Stomach (tissue), 9 donors: ENCODE measurements around the gene NHS. TPM values are rescaled to one million over a fixed set of nuclear protein-coding genes. Genes with fewer than 3 reads are reported as not detected.

Experiments
- DNase-seq, 2 donors: peaks; one replicate each; pipeline versions ENCODE4 v3.0.0 to v3.0.0-alpha.2; 2013 to 2019
- H3K27ac ChIP-seq, 5 donors: fragments of 200-600 bp in 4 of 5; sonication (generic) in 4 of 5; one replicate each; pipeline ENCODE4 v1.5.1; 2013 to 2019; ENCODE audit warnings: mild to moderate bottlenecking in 1 of 5, moderate library complexity in 1 of 5
- H3K27me3 ChIP-seq, 3 donors: fragments of 200-600 bp; sonication (generic); one replicate each; pipeline ENCODE4 v1.5.1; 2017 to 2019; ENCODE audit warnings: mixed run types in 1 of 3
- H3K36me3 ChIP-seq, 4 donors: fragments of 200-600 bp; sonication (generic); 1 replicate in 3 of 4; 2 replicates in 1 of 4; pipeline ENCODE4 v1.5.1; 2016 to 2019
- H3K4me1 ChIP-seq, 4 donors: fragments of 200-600 bp; sonication (generic); one replicate each; pipeline ENCODE4 v1.5.1; 2016 to 2019
- H3K4me3 ChIP-seq, 4 donors: fragments of 200-600 bp; sonication (generic) in 3 of 4; one replicate each; pipeline ENCODE4 v1.5.1; 2016 to 2019; ENCODE audit warnings: mild to moderate bottlenecking in 1 of 4
- H3K9me3 ChIP-seq, 4 donors: fragments of 200-600 bp; sonication (generic); one replicate each; pipeline ENCODE4 v1.5.1; 2016 to 2019
- CTCF ChIP-seq, 7 experiments: fragments of 450-650 bp in 4 of 7; fragments of 200-600 bp in 3 of 7; sonication (generic) in 3 of 7; IDR thresholded peaks; one replicate each; pipeline ENCODE4 v1.5.1; 2016 to 2019; ENCODE audit warnings: antibody characterized with exemption in 7 of 7, control low read depth in 2 of 7, mild to moderate bottlenecking in 1 of 7
- EP300 ChIP-seq: sonication (generic); formaldehyde crosslinking; IDR thresholded peaks from one replicate; pipeline ENCODE4 v1.6.1; 2017; ENCODE audit warnings: antibody characterized with exemption
- POLR2A ChIP-seq, 4 donors: fragments of 450-650 bp; IDR thresholded peaks; one replicate each; pipeline ENCODE4 v1.6.1; 2016; ENCODE audit warnings: antibody characterized with exemption in 4 of 4, control low read depth in 2 of 4, mild to moderate bottlenecking in 1 of 4, moderate library complexity in 1 of 4
- POLR2AphosphoS5 ChIP-seq, 3 donors: sonication (generic); formaldehyde crosslinking; IDR thresholded peaks; one replicate each; pipeline ENCODE4 v1.6.1; 2016; ENCODE audit warnings: antibody characterized with exemption in 3 of 3
- WGBS, 5 donors: extraction: QIAGEN DNeasy Blood & Tissue Kit in 3 of 5; methylation state at CpG; one replicate each; pipeline versions ENCODE4 v1.1.5 to v1.1.7; 2013 to 2018; 5-methylcytosine and 5-hydroxymethylcytosine counted together
- intact Hi-C: fragments of 100-400 bp; cut with DNase I; formaldehyde crosslinking; loops from one replicate; pipeline ENCODE4 v1.15.1; 2023; ENCODE audit warnings: low total_unique reads
- polyA plus RNA-seq, 3 donors: library from polyadenylated mRNA; stranded (reverse); fragments of 200-250 nt; gene quantifications; one replicate each; pipeline ENCODE4 v1.2.3, GENCODE V29; 2013
- total RNA-seq, 5 donors: library from RNA; depleted of rRNA; stranded (reverse); fragments of >200 nt; gene quantifications; one replicate each; pipeline versions ENCODE4 v1.1.0 to v1.2.3, GENCODE V29; 2014 to 2016
- donor health status: healthy with polysubstance abuse.
- donor health status: Bipolar disorder and iron deficiency.
- donor health status: healthy.

NHS gene
- total and polyA plus RNA-seq, 8 donors, result 1.00 to 7.5 (median 4.3) TPM

DNA sequence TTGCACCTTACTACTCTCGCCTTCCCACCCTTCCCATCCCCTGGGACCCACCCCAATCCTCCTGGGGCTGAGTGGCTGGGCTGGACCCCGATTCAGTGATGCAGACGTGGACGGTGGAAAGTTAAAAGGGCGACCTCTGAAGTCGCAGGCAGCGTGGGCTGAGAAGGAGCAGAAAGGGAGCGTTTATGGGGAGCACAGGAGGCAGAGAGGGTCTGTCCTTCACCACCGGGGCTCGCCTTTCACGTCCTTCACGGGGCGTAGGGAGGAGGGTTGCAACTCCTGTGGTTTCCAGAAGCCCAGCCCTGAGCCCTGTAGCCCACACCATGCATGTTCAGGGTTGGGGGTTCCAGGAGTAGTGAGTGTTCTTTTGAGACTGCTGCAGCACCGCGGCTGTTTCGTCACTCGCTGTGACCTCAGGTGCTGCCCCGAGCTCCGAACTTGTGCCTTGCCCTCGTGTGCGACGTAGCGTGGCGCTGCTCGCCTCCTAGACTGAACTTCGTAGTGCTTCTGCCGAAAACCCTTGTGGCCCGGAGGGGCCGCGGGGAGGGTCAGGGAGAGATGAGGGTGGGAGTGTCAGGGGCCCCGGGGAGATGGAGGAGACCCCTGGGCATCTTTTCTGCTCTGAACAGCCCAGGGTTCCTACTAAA lies 1.6 kb downstream of the NHS start:
- Histone ChIP-seq H3K4me3 (peak overlapping the region; percentile 52 to 70 (median 60)), H3K36me3 (no peaks in the 10 kb centered on the region), H3K4me1 (no peaks in the 10 kb centered on the region), H3K27ac (peak overlapping the region in 4 of 5 donors; percentile 10 to 79 (median 60)), H3K27me3 (peaks cover 5 to 22% (median 6%) of the 10 kb centered on the region in 3 donors), H3K9me3 (peaks cover 0 to 9% (median 2%) of the 10 kb centered on the region in 4 donors)
- DNase-seq, result peak in 1 of 2 donors; percentile 57
- TF ChIP-seq POLR2A (IDR thresholded peaks at IDR 0.05), result no peak
- TF ChIP-seq POLR2AphosphoS5 (IDR thresholded peaks at IDR 0.05), result no peak
- TF ChIP-seq EP300, result no peak
- TF ChIP-seq CTCF (IDR thresholded peaks at IDR 0.05), result no peak
- whole genome bisulfite sequencing, 5 donors, result 1 to 27% (median 4%) methylated on average over 25 to 31 of the region's 31 CpGs
- intact Hi-C loops, result no loop called here

DNA sequence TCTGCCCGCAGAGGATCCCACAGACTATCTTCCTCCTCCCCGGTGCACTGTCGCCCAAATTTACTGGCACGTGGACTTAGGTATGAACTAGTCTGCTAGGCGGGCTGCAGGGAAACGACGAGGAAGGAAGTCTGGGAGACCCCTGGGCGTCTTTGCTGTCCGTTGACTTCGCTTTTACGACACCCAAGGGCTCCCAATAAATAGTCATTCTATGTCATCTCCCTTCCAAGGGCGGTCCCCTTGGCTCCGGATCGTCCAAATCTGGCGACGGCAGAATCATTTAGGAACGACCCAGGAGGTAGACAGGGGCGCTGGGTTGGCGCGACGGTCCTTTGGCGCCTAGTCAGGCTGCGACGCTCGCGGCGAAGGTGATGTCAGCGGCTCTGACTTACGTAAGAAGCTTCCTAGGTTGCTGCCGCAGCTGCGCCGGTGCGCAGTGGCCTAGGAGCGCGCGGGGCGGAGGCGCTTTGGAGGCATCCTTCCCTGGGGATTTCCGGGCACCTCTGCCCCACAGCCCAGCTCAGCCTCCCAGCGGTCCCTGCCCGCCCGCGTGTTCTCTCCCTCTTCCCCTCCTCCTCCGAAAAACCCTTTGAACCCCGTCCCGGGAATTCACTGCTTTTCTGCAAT lies 2.2 kb downstream of the NHS start:
- intact Hi-C loops, result no loop called here

GRCh38 chrX:17377795-17378194 lies 2.8 kb downstream of the NHS start:
- Histone ChIP-seq H3K9me3 (peaks cover 0 to 15% (median 5%) of the 10 kb centered on the region in 4 donors), H3K27ac (peak overlapping the region in 2 of 5 donors; percentile 10 to 79), H3K4me3 (peak overlapping the region; percentile 52 to 70 (median 60)), H3K36me3 (no peaks in the 10 kb centered on the region), H3K27me3 (peaks cover 5 to 22% (median 6%) of the 10 kb centered on the region in 3 donors), H3K4me1 (no peaks in the 10 kb centered on the region)
- intact Hi-C loops, result no loop called here
- TF ChIP-seq CTCF (IDR thresholded peaks at IDR 0.05) (no peak), POLR2A (IDR thresholded peaks at IDR 0.05) (no peak), POLR2AphosphoS5 (IDR thresholded peaks at IDR 0.05) (no peak), EP300 (no peak)
- 10 to 43% (median 31%) methylated on average over 9 of the region's 9 CpGs for WGBS, 5 donors
- peak in 1 of 2 donors; percentile 23 for DNase-seq

More for the DNA sequence above, 2.2 kb downstream of the NHS start:
- Histone ChIP-seq H3K4me1 (no peaks in the 10 kb centered on the region), H3K27ac (peak overlapping the region in 3 of 5 donors; percentile 10 to 79 (median 33)), H3K36me3 (no peaks in the 10 kb centered on the region), H3K27me3 (peaks cover 5 to 22% (median 6%) of the 10 kb centered on the region in 3 donors), H3K9me3 (peaks cover 0 to 11% (median 5%) of the 10 kb centered on the region in 4 donors), H3K4me3 (peak overlapping the region; percentile 52 to 70 (median 60))
- no peak for TF ChIP-seq POLR2A (IDR thresholded peaks at IDR 0.05)
- TF ChIP-seq EP300, result no peak
- peak; percentile 26 to 42 (median 34) for TF ChIP-seq POLR2AphosphoS5 (IDR thresholded peaks at IDR 0.05)
- no peak for TF ChIP-seq CTCF (IDR thresholded peaks at IDR 0.05)
- 1 to 40% (median 11%) methylated on average over 11 to 46 of the region's 46 CpGs for whole genome bisulfite sequencing, 5 donors
- peak; percentile 48 to 74 for DNase-seq

DNA sequence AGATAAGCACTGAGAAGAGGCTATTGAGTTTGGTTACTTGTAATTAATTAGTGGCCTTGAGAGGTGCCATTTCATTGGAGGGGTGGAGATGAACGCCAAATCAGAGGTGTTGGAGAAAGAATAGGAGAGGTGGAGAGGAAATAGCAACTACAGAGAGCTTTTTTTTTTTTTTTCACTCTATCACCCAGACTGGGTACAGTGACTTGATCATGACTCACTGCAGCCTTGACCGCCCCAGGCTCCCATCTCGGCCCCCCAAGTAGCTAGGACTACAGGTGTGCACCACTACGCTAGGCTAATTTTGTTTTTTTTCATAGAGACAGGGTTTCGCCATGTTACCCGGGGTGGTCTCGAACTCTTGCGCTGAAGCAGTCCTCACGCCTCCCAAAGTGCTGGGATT lies 5.2 kb downstream of the NHS start:
- Histone ChIP-seq H3K27ac (no peak overlapping the region), H3K9me3 (peaks cover 0 to 18% (median 3%) of the 10 kb centered on the region in 4 donors), H3K27me3 (peaks cover 5 to 22% (median 9%) of the 10 kb centered on the region in 3 donors), H3K4me1 (no peaks in the 10 kb centered on the region), H3K36me3 (no peaks in the 10 kb centered on the region), H3K4me3 (no peak overlapping the region)
- TF ChIP-seq EP300, result no peak
- no peak for TF ChIP-seq POLR2AphosphoS5 (IDR thresholded peaks at IDR 0.05)
- TF ChIP-seq CTCF (IDR thresholded peaks at IDR 0.05), result no peak
- TF ChIP-seq POLR2A (IDR thresholded peaks at IDR 0.05), result no peak
- 86 to 100% (median 97%) methylated on average over 3 to 9 of the region's 9 CpGs for WGBS, 5 donors
- no peak for DNase-seq
- intact Hi-C loops, result no loop called here
